Measurements from ENCODE around the gene BCL11A. TPM values are rescaled to one million over a fixed set of nuclear protein-coding genes. Genes with fewer than 3 reads are reported as not detected.

Gene BCL11A
- total RNA-seq, 2 donors from 2014 or later = 4.5 to 4.7 TPM

GRCh38 chr2:60550178-60550983 is 3.1 kb downstream of the BCL11A start:
- intact Hi-C loops (cut with DNase I) = loop anchor here in 1 of 2 donors (10.0 kb wide), 1 partner anchor 216 kb away; no protein-coding TSS in a partner anchor
- DNase-seq (peak; percentile 63), ATAC-seq (peak; percentile 77 to 84)

DNA sequence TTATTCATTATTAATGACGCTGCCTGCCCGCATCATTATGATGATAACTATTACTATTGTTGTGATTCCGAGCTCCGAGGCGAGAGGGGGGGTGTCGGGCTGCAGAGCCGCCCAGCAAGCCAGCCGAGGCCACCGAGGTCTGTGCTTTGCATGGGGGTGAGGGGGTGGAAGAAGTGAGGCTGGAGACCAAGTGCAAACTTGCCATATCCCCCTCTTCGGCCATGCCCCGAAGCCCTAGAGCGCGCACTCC is 3.6 kb downstream of the BCL11A start:
- intact Hi-C loops (cut with DNase I) = loop anchor here in 1 of 2 donors (10.0 kb wide), 1 partner anchor 215 kb away; no protein-coding TSS in a partner anchor
- ATAC-seq (no peak), DNase-seq (no peak)

DNA sequence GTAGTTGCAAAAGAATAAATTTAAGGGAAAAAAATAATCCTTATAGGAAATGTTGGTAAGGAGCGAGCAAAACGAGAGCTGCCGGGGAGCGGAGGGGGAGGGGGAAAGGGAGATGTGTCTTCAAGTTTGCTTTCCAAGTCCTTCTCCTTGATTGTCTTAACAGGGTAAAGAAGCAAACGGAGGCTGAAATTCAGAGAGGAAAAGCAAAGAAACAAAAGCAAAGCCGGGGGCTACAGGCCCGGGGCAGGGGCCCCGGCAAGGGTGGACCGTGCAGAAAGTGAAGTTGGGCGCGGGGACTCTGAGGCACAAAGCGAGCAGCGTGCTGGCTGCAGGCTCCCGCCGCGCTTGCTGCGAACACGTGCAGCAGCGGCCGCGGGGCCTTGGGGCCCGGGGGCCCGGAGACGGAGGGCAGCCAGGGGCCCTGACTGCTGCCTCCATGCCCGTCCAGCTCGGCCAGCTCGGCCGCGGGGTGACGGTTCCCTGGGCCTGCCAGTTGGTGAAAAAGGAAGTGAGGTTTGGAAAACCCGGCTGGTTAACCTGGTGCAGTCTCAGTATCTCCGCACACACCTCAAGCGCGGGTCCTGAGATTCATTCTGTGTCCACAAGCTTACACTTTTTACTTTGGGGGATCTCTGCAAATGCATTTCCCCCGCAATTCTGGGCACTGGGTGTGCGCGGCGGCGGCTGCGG is 4.1 kb downstream of the BCL11A start:
- intact Hi-C loops (cut with DNase I) = no loop called here

DNA sequence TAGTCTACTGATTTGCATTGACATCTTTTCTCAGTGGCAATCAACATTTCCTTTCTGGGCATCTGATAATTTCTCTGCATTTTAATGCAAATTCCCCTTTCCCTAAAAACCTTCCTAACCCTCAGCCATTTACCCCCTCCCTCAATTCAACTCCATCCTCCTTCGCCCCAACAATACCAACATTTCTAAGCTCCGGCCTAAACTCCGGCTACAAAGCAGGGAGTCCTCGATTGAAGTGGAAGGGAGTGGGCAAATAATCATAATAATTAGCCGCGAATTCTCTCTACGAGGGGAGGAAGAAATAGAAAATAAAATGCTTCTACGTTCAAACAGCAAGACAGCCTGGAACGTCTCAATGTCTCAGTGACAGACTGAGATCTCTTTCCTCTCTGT is 4.6 kb downstream of the BCL11A start:
- DNase-seq = no peak
- intact Hi-C loops (cut with DNase I) = no loop called here
- no peak for ATAC-seq

More for the DNA sequence above, 4.1 kb downstream of the BCL11A start:
- DNase-seq = no peak
- ATAC-seq = peak in 1 of 2 donors; percentile 21

DNA sequence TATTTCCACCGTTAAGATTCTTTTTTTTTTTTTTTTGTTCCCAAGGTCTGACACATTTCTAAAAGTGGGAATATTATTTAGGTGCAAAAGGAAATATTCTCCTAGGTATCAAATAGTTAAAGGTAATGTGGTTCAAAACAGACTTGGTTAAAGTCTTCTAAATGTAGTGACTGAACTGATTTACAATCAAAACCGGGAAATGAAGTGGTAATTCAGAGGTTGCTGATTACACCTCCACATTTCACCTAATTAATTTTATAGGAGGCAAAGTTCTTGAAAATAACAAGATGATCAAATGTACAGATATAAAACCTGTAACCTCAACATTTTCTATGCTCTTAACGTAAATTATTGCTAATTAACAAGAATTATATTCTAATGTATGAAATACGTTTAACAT is 5.1 kb downstream of the BCL11A start:
- DNase-seq = no peak
- intact Hi-C loops (cut with DNase I) = no loop called here
- no peak for ATAC-seq

DNA sequence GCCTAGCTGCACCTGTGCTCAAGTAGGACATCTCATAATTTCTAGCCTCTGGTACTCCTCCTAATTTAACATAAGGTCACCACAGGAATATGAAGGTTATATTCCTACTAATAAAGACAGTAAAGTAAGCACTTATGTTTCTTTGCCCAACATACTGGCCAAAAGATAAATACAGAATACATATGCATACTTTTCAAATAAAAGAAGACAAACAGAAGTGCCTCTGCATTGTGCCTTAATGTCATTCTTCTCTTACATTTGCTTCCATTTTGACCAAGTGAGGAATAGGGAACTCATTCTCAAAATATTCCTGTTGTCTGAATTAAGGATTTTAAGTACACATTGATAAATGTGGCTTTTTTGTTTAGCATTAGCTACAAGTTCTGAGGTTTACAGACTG is 5.6 kb downstream of the BCL11A start:
- DNase-seq = no peak
- ATAC-seq = no peak
- intact Hi-C loops (cut with DNase I) = no loop called here

GRCh38 chr2:60546756-60547420 is 6.6 kb downstream of the BCL11A start:
- DNase-seq (no peak), ATAC-seq (no peak)
- intact Hi-C loops (cut with DNase I) = no loop called here

DNA sequence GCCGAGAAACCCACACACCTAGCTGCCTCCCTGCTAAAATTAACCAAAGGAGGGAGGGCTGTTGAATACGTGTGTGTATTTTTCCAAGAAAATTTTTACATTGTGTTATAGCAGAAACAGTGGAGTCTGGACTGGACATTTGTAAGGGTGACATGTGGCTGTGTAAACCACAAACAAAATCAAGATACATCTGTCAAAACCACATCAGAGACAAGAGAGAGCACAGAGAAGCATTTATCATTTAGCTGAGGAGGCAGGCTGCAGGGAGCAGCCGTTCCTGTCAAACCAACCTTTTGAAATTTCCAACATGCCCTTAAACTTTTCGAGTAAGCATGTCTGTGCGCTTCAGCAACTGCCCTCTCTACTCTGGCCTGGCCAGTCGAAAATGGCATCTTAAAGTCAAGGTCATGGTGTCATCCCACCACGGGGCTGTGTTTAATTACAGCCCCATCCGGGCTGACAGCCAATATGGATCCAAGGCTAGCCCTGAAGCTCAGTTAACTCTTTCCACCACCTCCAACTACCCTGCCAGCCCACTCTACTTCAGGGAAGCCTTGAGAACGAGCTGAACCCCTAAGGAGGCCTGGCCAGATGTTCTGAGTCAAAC is 8.4 kb downstream of the BCL11A start:
- intact Hi-C loops (cut with DNase I) = no loop called here
- DNase-seq = no peak
- peak in 1 of 2 donors; percentile 20 for ATAC-seq

GRCh38 chr2:60544062-60544461 is 9.4 kb downstream of the BCL11A start:
- no peak for ATAC-seq
- no peak for DNase-seq
- intact Hi-C loops (cut with DNase I) = no loop called here

- intact Hi-C loops (cut with DNase I) = no loop called here
- no peak for ATAC-seq
- DNase-seq = no peak
These were observed 12.3 kb downstream of the BCL11A start for GRCh38 chr2:60541056-60541651.

DNA sequence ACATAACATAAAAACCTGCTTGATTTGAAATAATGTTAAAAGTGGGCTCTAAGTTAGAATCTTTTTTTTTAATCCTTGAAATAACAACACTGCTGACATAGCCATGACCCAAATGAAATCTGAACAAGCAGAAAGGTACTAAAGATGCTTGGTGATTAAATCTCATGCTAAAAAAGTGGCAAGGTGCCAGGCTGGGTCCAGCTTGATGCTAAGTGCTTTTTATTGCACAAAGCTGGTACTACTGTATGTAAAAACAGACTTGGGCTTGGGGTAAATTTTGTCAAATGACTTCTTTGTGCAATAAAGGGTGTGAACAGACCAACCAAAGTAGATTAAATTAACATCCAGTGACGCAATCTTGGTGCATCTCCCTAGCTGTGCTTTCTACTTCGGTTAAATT is 13.4 kb downstream of the BCL11A start:
- no peak for ATAC-seq
- DNase-seq = no peak
- intact Hi-C loops (cut with DNase I) = no loop called here

DNA sequence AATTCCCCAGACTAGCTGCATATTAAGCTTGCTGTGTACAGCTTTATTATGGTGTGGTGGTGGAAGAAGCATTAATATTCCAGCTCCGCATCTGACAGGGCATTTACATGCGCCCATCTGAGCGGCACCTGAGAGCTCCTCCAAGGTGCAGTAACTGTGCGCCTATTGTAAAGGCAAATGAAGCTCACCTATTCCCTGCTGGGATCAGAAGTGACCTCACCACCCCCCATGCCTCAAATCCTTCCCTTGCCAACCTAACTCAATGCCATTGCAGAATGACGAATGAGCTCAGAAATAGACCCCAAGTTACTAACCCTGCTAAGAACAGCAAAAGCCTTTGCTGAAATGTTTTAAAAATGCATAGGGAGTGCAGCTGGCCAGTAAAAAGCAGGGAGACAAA is 14.3 kb downstream of the BCL11A start:
- intact Hi-C loops (cut with DNase I) = no loop called here
- ATAC-seq = no peak
- DNase-seq = no peak

- no peak for DNase-seq
- ATAC-seq = no peak
- intact Hi-C loops (cut with DNase I) = no loop called here
These were observed 15.4 kb downstream of the BCL11A start for GRCh38 chr2:60538101-60538500.

DNA sequence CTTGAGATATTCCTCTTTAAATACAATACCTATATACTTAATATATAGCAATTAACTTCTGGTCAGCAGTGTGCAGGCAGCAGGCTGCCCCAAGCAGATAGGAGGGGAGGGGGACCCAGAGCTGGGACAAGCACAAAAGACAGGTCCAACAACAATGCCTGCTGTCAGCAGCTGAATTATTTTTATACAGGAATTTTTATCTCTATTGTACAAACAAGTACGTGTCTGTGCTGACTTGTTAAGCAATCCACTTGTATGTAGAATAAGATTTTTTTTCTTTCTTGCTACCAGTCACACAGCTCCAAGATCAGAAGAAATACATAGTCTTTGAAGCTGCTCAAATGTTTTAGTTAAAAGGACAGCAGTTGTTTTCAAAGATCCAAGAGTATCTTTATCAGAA is 16.7 kb downstream of the BCL11A start:
- ATAC-seq (no peak), DNase-seq (no peak)
- intact Hi-C loops (cut with DNase I) = no loop called here

DNA sequence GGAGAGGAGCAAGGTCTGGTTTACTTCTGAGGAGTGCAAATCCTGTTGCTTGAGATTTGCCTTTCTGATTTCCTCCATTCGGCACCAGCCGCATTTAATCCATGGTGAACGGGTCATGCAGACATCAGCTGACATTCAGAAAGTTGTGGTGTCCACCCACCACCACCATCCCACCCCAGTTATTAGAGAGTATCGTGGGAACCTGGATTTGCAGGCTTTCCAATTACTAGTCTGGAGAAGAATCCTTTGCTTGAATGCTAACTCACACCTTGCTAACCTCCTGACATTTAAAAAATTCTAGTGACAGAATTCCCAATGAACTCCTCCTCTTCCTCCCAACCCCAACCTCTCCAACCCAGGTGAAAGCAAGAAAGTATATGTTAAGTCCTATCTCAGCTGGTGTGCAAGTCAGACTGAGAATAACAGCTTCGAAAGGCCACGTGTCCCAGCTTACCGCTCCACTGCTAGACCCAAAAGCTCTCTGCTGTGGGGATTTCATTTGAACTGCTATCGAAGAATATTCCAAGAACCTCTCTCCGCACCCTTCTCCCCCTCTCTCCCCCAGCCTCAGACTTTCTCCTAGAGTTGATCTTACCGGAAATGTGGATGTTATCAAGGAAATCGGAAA is 17.7 kb downstream of the BCL11A start:
- DNase-seq (no peak), ATAC-seq (no peak)
- intact Hi-C loops (cut with DNase I) = no loop called here

GRCh38 chr2:60534892-60535684 is 18.4 kb downstream of the BCL11A start:
- intact Hi-C loops (cut with DNase I) = no loop called here
- no peak for DNase-seq
- ATAC-seq = no peak

DNA sequence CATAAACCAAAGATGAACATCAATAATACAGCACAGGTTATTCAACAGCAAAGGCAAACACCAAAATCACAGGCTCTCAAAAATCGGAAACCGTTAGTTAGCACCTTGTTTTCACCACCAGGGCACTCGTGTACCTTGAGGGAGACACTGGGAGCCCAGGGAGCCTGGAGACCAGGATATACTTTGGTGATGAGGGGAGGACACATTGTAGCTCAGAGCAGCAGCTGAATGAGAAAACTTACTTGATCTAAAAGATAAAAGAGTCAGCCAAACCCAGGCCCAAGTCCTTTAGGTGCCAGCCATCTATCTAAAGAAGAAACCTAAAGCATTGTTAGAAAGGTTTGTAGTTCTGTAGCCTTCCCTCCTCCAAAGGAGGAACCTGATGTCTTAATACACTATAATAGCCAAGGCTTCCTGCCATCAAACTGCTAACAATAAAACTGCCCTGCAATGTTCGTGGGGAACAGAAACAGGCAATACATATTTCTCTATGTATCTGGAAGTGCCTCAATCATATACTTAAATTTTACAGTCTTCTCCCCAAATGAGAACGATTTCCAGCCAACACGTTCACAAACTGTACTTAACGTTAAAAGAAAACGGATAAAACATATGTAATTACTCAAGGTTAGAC is 19.3 kb downstream of the BCL11A start:
- ATAC-seq (no peak), DNase-seq (no peak)
- intact Hi-C loops (cut with DNase I) = no loop called here
